Measurements from ENCODE around the gene HAUS6.
"Not testable (repeated sequence)": the region's sequence is repeated elsewhere in the genome, so short reads cannot be mapped to it uniquely, and the experiment has no call there.

The HAUS6 gene, protein sequence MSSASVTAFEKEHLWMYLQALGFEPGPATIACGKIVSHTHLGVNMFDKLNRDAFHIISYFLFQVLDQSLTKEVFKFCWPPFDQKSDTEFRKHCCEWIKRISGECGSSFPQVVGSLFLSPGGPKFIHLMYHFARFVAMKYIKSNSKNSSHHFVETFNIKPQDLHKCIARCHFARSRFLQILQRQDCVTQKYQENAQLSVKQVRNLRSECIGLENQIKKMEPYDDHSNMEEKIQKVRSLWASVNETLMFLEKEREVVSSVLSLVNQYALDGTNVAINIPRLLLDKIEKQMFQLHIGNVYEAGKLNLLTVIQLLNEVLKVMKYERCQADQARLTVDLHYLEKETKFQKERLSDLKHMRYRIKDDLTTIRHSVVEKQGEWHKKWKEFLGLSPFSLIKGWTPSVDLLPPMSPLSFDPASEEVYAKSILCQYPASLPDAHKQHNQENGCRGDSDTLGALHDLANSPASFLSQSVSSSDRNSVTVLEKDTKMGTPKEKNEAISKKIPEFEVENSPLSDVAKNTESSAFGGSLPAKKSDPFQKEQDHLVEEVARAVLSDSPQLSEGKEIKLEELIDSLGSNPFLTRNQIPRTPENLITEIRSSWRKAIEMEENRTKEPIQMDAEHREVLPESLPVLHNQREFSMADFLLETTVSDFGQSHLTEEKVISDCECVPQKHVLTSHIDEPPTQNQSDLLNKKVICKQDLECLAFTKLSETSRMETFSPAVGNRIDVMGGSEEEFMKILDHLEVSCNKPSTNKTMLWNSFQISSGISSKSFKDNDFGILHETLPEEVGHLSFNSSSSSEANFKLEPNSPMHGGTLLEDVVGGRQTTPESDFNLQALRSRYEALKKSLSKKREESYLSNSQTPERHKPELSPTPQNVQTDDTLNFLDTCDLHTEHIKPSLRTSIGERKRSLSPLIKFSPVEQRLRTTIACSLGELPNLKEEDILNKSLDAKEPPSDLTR

DNA sequence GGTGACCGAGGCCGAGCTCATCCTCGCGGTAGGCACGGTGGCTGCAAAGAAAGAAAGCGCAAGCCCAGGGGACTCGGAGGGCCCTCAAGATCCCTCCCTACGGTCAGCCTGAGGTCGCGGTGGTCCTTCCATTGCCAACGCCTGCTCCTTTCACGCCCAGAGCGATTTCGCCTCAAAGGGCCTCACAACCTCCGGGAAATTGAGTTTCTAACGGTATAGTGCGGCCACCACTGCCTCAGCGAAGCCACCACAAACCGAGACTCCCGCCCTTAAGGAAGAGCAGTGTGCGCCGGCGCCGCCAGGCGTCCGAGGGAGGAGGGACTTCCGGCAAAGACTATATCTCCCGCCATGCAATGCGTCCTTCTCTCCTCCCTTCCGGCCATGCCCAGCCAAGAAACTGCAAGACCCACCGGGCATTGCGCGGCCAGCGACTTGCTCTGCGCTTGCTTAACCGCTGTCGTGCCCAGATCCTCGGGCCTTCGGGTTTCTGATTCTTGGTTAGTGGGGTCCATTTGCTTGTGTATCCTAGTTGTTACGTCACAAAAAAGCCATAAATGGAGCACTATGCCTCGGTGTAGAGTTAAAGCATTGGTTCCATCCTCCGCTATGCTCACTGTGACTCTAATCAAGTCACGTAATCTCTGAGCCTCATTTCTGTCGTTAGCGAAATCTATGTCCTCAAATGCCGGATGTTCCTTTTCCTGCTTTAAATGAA, at the start of gene HAUS6:
TSS of gene HAUS6 (minus strand) at position 274 of the 715 bp plus-strand sequence. CDS start at position 21, 253 bp downstream.
- H3K4me1 Mint-ChIP-seq: peaks cover 30% of the 10 kb centered on the region
- no peaks in the 10 kb centered on the region for H3K9me3 Mint-ChIP-seq
- no peaks in the 10 kb centered on the region for H3K27me3 Mint-ChIP-seq (ENCODE audit: low read depth)
- peak within 1 kb of the TSS; percentile 75 to 95 (median 89) for H3K27ac Mint-ChIP-seq
- peak; percentile 46 to 56 (median 50) for TF ChIP-seq CTCF (IDR thresholded peaks at IDR 0.05; ENCODE audit: unreplicated experiment in 3 of 3)
- peaks cover 15% of the 10 kb centered on the region for H3K36me3 Mint-ChIP-seq (ENCODE audit: low read depth)
- peak within 1 kb of the TSS; percentile 97 to 98 (median 98) for H3K4me3 Mint-ChIP-seq

GRCh38 chr9:19152160-19152498, 49.4 kb upstream of the HAUS6 start:
- H3K4me1 Mint-ChIP-seq; H3K9me3 Mint-ChIP-seq; H3K4me3 Mint-ChIP-seq; H3K36me3 Mint-ChIP-seq (ENCODE audit: low read depth); H3K27me3 Mint-ChIP-seq (ENCODE audit: low read depth): not testable (repeated sequence)
- H3K27ac Mint-ChIP-seq: peak overlapping the region in 1 of 3 experiments; percentile 88

DNA sequence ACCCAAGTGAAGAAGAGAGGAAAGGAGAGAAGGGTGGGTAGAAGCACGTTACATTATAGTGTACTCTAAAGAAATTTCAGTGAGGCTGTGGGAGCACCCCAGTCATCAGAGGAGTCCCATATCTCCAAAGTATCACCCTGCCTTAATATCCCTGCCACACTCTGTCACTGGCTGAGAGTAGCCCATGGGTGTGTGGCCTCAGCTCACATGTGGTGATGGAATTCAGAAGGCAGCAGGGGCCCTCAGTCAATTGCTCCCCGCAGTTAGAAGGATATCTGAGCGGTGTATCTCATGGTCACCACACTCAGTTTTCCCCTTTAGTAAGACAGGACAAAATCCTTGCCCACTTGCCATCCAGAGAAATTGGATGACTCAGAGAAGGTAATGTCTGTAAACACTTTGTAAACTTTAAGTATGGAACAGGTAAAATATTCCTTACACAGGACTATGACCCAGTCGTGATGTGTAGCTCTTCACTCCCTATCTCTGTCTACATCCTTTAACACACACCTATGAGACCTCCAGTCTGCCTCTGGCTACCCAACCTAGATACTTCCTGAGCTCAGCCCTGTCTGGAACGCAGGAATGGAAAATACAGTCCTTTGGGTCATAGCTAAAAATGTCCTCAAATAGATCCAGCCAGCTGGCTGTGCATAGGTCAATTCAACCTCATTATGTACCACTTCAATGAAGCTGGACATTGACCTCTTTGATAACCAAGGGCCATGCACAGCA, 48.9 kb upstream of the HAUS6 start:
- no peaks in the 10 kb centered on the region for H3K36me3 Mint-ChIP-seq (ENCODE audit: low read depth)
- peak overlapping the region in 2 of 3 experiments; percentile 18 to 88 for H3K27ac Mint-ChIP-seq
- H3K4me1 Mint-ChIP-seq: peaks cover 5% of the 10 kb centered on the region
- no peak overlapping the region for H3K4me3 Mint-ChIP-seq
- no peaks in the 10 kb centered on the region for H3K9me3 Mint-ChIP-seq
- H3K27me3 Mint-ChIP-seq (ENCODE audit: low read depth): peaks cover 7% of the 10 kb centered on the region
- no peak for TF ChIP-seq CTCF (IDR thresholded peaks at IDR 0.05; ENCODE audit: unreplicated experiment in 3 of 3)

DNA sequence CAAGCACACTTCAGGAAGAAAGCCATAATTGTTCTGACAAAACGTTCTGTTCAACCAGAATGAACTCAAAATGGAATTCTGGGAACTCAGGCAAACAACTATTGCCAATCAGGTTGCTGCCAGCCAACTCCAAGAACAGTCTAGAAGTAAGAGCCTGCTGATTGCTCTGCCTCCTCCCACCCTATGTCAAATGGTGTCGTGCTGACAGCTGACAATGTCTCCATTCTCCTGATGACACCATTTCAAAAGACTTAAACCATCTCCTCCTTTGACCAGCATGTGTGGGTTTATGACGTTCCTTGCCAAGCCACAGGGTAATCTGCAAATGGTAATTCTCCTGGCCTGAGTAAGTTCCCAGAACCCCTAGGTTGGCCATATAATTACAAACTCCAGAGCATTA, 46.5 kb upstream of the HAUS6 start:
- Mint-ChIP-seq H3K27me3 (ENCODE audit: low read depth) (peaks cover 7% of the 10 kb centered on the region), H3K4me1 (peaks cover 5% of the 10 kb centered on the region), H3K4me3 (no peak overlapping the region), H3K36me3 (ENCODE audit: low read depth) (no peaks in the 10 kb centered on the region), H3K27ac (no peak overlapping the region), H3K9me3 (no peaks in the 10 kb centered on the region)
- no peak for TF ChIP-seq CTCF (IDR thresholded peaks at IDR 0.05; ENCODE audit: unreplicated experiment in 3 of 3)

DNA sequence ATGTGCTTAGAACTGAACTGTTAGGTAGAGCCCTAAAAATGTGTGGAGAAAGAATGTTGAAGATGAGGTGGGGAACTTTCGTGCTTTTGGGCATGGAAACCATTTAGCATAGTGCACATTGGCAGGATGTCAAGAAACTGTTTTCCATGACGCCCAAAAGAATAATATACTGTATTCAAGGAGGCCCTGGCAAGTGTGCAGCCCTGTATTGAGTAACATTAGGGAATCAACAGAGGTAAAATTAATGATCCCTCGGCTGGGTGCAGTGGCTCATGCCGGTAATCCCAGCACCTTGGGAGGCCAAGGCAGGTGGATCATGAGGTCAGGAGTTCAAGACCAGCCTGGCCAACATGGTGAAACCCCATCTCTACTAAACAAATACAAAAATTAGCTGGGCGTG, 45.5 kb upstream of the HAUS6 start:
- Mint-ChIP-seq H3K27ac (no peak overlapping the region), H3K27me3 (ENCODE audit: low read depth) (peaks cover 7% of the 10 kb centered on the region), H3K4me3 (no peak overlapping the region), H3K36me3 (ENCODE audit: low read depth) (no peaks in the 10 kb centered on the region), H3K4me1 (peaks cover 5% of the 10 kb centered on the region), H3K9me3 (no peaks in the 10 kb centered on the region)
- no peak for TF ChIP-seq CTCF (IDR thresholded peaks at IDR 0.05; ENCODE audit: unreplicated experiment in 3 of 3)

Measured in nephron (organoid).